ENCODE data around the gene PRKCB.

GRCh38 chr16:24077292-24077691 lies 241.5 kb downstream of the PRKCB start:
- TF ChIP-seq POLR2A (IDR thresholded peaks at IDR 0.05) = no peak
- no peak for TF ChIP-seq CTCF (IDR thresholded peaks at IDR 0.05)
- TF ChIP-seq EP300 (IDR thresholded peaks at IDR 0.05) = no peak
